Measurements from ENCODE around the gene ZNF157.

Gene ZNF157

DNA sequence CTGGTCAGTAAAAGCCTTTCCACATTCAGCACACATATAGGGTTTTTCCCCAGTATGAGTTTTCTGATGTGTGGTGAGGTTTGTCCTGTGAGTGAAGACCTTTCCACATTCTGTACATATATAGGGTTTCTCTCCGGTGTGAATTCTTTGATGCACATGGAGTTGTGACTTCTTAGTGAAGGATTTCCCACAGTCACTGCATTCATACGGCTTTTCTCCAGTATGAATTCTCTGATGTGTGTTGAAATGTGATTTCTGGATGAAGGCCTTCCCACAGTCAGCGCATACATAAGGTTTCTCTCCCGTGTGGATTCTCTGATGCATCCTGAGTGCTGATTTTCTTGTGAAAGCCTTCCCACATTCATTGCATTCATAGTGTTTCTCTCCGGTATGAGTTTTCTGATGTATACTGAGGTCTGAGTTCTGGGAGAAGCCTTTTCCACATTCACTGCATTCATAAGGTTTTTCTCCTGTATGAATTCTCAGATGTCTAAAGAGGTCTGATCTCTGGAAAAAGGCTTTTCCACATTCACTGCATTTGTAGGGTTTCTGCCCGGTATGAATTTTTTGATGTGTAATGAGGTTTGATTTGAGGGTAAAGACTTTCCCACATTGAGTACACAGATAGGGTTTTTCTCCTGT is 77.9 kb downstream of the ZNF157 start:
- no peak for DNase-seq

DNA sequence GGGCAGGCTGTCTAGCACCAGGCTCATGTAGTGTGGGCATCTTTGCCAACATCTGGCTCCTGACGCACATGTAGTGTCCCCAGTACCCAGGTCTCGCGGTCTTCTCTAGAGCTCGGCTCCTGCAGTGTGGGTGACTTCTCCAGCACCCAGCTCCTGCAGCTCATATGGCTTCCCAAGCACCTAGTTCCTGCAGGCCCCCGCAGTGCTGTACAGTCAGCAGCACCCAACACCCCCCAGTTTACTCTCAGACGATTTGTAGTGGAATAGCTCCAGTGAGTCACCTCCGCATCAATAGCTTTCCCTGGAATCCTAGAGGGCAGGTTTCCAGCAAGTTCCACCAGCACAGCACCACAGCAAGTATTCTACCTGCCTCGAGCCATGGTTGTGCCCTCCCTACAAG is 81.7 kb downstream of the ZNF157 start:
- DNase-seq = no peak

DNA sequence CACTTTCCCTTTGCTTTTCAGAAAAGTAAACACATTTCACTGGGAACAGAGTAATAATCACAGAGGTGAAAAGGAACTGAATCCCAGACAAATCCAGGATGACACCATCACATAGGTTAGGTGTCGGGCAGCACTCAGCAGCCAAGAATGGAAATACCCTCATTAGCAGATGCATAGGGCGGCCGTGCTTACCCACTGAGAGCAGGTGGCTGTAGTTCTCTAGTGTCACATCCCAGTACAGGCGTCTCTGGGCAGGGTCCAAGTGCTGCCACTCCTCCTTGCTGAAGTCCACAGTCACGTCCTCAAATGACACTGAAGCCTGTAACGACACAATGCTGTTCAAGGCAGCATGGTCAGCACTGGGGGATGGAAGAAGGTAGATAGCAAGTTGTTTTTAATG is 85.7 kb downstream of the ZNF157 start:
- no peak for DNase-seq

DNA sequence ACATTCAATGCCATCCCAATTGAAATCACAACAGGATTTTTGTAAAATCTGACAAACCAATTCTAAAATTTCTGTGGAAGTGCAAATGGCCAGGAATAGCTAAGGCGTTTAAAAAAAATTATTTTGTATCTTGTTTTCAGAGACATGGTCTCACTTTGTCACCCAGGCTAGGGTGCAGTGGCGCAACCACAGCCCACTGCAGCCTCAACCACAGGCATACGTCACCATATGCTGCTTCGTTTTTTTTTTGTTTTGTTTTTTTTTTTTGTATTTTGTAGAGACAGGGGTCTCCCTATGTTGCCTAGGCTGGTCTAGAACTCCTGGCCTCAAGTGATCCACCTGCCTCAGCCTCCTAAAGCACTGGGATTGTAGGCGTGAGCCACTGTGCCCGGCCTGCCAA is 88.2 kb downstream of the ZNF157 start:
- DNase-seq = no peak

DNA sequence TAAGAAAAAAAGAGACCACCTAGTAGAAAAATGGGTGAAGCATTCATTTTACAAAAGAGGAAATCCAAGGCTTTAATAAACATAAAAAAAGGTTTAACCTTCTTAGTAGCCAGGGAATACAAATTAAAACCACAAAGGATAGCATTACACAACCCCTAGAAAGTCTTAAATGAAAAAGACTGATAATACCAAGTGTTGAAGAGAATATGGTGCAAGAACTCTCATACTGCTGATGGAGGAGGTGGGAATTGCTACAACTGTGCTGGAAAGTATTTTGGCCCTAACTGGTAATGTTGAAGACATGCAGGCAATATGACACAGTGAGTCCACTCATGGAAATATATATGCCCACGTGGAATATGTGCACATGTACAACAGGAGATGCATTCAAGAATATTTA is 90.2 kb downstream of the ZNF157 start:
- DNase-seq = no peak
